K562 (cell line): Measurements from ENCODE around the gene ERAP2. TPM values are rescaled to one million over a fixed set of nuclear protein-coding genes. Genes with fewer than 3 reads are reported as not detected.

Experiments used
- DACH1 ChIP-seq: fragments of 450-650 bp; IDR thresholded peaks from 2 replicates; pipeline ENCODE4 v1.6.1; 2018; ENCODE audit not compliant: partially characterized antibody
- E2F6 ChIP-seq, 2 experiments: IDR thresholded peaks; 2 replicates each; pipeline ENCODE4 v1.6.1; 2011; ENCODE audit warnings: borderline replicate concordance in 1 of 2, control low read depth in 1 of 2, low read depth in 1 of 2, low read length in 1 of 2, mild to moderate bottlenecking in 1 of 2, mixed read lengths in 1 of 2, moderate library complexity in 1 of 2; ENCODE audit not compliant: insufficient read depth in 1 of 2, insufficient read length in 1 of 2, poor library complexity in 1 of 2, severe bottlenecking in 1 of 2; ENCODE audit errors: extremely low read depth in 1 of 2
- ESRRA ChIP-seq: fragments of 450-650 bp; IDR thresholded peaks from 2 replicates; pipeline ENCODE4 v1.6.1; 2014; ENCODE audit warnings: low read depth, mild to moderate bottlenecking, moderate library complexity, borderline replicate concordance
- FOXA1 ChIP-seq: fragments of 450-650 bp; IDR thresholded peaks from 2 replicates; pipeline ENCODE4 v1.6.1; 2016; ENCODE audit warnings: mild to moderate bottlenecking, borderline replicate concordance
- GABPA ChIP-seq: fragments of 200-800 bp; sonication (Bioruptor generic); conservative IDR thresholded peaks from 2 replicates; pipeline ENCODE4 v1.6.1; 2016; ENCODE audit warnings: low read depth, missing genetic modification characterization, missing compliant biosample characterization
- ID3 ChIP-seq, 2 experiments: fragments of 250-450 bp in 1 of 2; fragments of 450-650 bp in 1 of 2; sonication (Bioruptor Pico) in 1 of 2; IDR thresholded peaks; 2 replicates each; pipeline versions ENCODE4 v1.6.1 to v1.8.0; 2016 to 2021; ENCODE audit warnings: mild to moderate bottlenecking in 2 of 2, moderate library complexity in 2 of 2, missing compliant biosample characterization in 1 of 2, missing genetic modification characterization in 1 of 2
- JUND ChIP-seq, 2 experiments: IDR thresholded peaks; 2 replicates in 1 of 2; 3 replicates in 1 of 2; pipeline ENCODE4 v1.6.1; 2011; ENCODE audit warnings: borderline replicate concordance in 2 of 2, low read depth in 2 of 2, low read length in 2 of 2, improper control_type of control experiment in 1 of 2, missing biosample characterization in 1 of 2, missing genetic modification characterization in 1 of 2, missing genetic modification reagents in 1 of 2
- MEF2D ChIP-seq: conservative IDR thresholded peaks from 2 replicates; pipeline ENCODE4 v1.6.1; 2016; ENCODE audit warnings: low read depth, missing genetic modification characterization, missing compliant biosample characterization
- MGA ChIP-seq: fragments of 450-650 bp; IDR thresholded peaks from 2 replicates; pipeline ENCODE4 v1.6.1; 2016; ENCODE audit warnings: mild to moderate bottlenecking, moderate library complexity
- PYGO2 ChIP-seq: fragments of 450-650 bp; IDR thresholded peaks from 2 replicates; pipeline ENCODE4 v1.6.1; 2016; ENCODE audit warnings: mild to moderate bottlenecking, missing genetic modification characterization, moderate library complexity, missing compliant biosample characterization
- SIRT6 ChIP-seq: IDR thresholded peaks from one replicate; pipeline ENCODE4 v1.6.1; 2012; ENCODE audit warnings: low read depth, mild to moderate bottlenecking, control low read depth, inconsistent platforms, low read length, moderate library complexity
- SMAD4 ChIP-seq: fragments of 250-450 bp; sonication (Bioruptor Pico); conservative IDR thresholded peaks from 2 replicates; pipeline ENCODE4 v1.8.0; 2021; ENCODE audit warnings: inconsistent platforms, mild to moderate bottlenecking, moderate library complexity
- SRSF9 ChIP-seq: fragments of 200-400 bp; formaldehyde crosslinking; IDR thresholded peaks from 2 replicates; pipeline ENCODE4 v1.6.1; 2017; ENCODE audit warnings: low read depth, low read length, borderline replicate concordance
- polyA plus RNA-seq, 8 experiments: library from polyadenylated mRNA; depleted of rRNA in 4 of 8; stranded (reverse) in 5 of 8; unstranded in 3 of 8; fragments of >200 nt; fragmentation: Nextera tagmentation in 2 of 8; fragmentation: Illumina TruSeq in 1 of 8; extraction: Ambion mirVana in 2 of 8; extraction: Trizol in 1 of 8; gene quantifications; 2 replicates each; pipeline versions ENCODE4 v1.2.1 to v1.2.3, GENCODE V29; 2011 to 2014; ENCODE audit warnings: inconsistent platforms in 1 of 8, missing spikeins in 1 of 8
- total RNA-seq, 7 experiments: library from RNA; depleted of rRNA in 6 of 7; stranded (reverse); fragments of >200 nt in 6 of 7; fragmentation: Illumina TruSeq in 2 of 7; extraction: Trizol in 2 of 7; gene quantifications; 2 replicates each; pipeline versions ENCODE4 v1.2.1 to v1.2.3, GENCODE V29; 2011 to 2021; ENCODE audit warnings: low replicate concordance in 1 of 7

ERAP2 gene
- total and polyA plus RNA-seq, 9 of the 15 experiments (the other 6 are each of a cell fraction or from before 2014, with no cell fraction given): 0.93 to 4.0 (median 2.1) TPM

GRCh38 chr5:96930058-96930457, 53.8 kb downstream of the ERAP2 start (continued):
- peak; percentile 85 for TF ChIP-seq MGA
- TF ChIP-seq JUND (IDR thresholded peaks at IDR 0.05; ENCODE audit: borderline replicate concordance, low read depth, low read length): peak; percentile 7; the same call in 1 of the 2 replicates
- TF ChIP-seq JUND (tag; IDR thresholded peaks at IDR 0.05; ENCODE audit: borderline replicate concordance, low read depth, low read length): no peak; the same call in 2 of the 3 replicates
- 0 out of 2 replicates have a peak, but pooled peaks have one; percentile 35 for TF ChIP-seq GABPA (tag)
- no peak for TF ChIP-seq MEF2D (tag)
- TF ChIP-seq SRSF9: no peak
- no peak for TF ChIP-seq SIRT6
- TF ChIP-seq FOXA1: no peak
- peak; percentile 92 for TF ChIP-seq ESRRA
- peak; percentile 49 for TF ChIP-seq SMAD4 (CRISPR knock-in tag)
- no peak for TF ChIP-seq ID3 (CRISPR knock-in tag; IDR thresholded peaks at IDR 0.05)
- no peak for TF ChIP-seq ID3 (tag; IDR thresholded peaks at IDR 0.05)
- TF ChIP-seq PYGO2: 0 out of 2 replicates have a peak, but pooled peaks have one; percentile 33
- peak; percentile 35 to 54 for TF ChIP-seq E2F6 (IDR thresholded peaks at IDR 0.05; ENCODE audit: borderline replicate concordance in 1 of 2, extremely low read depth in 1 of 2, insufficient read depth in 1 of 2, insufficient read length in 1 of 2, low read depth in 1 of 2, low read length in 1 of 2, poor library complexity in 1 of 2, severe bottlenecking in 1 of 2)
- TF ChIP-seq DACH1: peak; percentile 72
